Activated T-cell treated with anti-CD3 and anti-CD28 coated beads for 48 hours (primary cell): Measurements from ENCODE around the gene AWAT2.
"Not testable (repeated sequence)": the region's sequence is repeated elsewhere in the genome, so short reads cannot be mapped to it uniquely, and the experiment has no call there.

ENCODE experiments used
- DNase-seq: peaks from one replicate; pipeline ENCODE4 v3.0.0-alpha.2; 2020; ENCODE audit warnings: low read depth

The AWAT2 gene

DNA sequence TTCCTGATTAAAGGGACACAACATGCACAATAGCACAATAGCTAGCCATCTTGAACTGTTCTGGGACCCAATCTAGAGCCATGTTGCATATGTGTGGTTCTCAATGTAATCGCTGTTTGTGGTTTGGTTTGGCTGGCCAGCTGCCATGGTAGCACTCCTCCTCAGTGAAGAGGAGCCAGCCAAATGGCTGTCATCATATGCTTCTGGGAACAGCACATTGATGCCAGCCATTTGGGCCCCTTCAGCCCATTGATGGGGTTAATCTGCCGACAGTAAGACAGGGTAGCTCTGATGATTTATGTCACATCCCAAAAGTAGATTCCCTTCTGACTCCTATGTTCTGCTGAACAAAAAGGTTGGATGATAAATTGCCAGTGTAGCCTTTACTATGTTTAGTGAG, 48.5 kb downstream of the AWAT2 start:
- DNase-seq = no peak

DNA sequence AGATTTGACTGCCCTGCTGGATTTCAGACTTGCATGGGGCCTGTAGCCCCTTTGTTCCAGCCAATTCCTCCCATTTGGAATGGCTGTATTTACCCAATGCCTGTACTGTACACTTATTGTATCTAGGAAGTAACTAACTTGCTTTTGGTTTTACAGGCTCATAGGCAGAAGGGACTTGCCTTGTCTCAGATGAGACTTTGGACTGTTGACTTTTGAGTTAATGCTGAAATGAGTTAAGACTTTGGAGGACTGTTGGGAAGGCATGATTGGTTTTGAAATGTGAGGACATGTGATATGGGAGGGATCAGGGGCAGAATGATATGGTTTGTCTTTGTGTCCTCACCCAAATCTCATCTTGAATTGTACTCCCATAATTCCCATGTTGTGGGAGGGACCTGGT, 51.4 kb downstream of the AWAT2 start:
- not testable (repeated sequence) for DNase-seq

DNA sequence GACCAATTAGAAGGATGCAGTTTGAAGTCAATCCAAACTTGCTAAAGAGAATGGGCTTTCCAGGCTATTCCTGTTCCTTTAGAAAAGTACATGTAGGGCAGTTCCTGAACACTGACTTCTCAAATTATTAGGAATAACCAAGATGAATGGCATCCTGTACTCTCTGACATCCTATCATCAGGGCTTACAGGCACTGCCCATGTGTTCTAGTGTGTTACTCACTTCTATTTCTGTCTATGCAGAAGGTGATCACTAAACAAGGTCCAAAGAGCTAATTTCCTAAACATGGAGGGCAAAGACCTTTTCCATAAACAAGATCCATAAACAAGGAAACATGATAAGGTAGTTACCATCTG, 53.6 kb downstream of the AWAT2 start:
- DNase-seq = no peak

DNA sequence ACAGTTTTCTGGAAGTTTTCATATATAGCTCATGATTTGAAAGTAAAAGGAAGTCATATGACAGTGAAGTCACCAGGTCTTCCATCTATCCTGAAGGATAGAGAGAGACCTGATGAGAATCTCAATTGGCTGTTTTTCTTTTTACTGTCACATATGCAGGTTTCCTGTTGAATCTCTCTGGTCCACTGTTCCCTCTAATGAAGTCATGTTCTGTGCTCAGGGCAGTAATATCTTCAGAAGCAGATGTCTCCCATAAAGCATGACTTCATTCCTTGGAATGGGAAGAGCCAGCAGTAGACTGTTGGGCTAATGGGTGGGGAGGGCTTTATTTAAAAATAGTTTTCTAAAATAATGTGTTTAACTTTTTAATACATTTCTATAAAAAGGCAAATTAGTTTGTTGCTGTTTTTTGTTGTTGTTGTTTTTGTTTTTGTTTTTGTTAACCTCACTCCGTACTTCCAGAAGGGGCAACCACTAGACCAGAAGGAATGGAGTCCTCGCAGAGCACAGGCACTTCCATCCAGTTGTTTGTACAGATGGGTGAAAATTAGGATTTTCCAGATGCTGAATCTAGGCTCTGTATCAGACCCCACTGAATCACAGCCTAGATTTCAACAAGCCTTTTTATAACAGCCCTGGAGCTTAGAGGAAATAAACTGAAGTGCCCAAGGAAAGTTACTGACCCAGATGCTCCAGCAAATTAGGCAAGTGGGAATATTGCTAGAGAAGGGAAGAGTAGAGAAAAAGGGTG, 54.2 kb downstream of the AWAT2 start:
- no peak for DNase-seq

DNA sequence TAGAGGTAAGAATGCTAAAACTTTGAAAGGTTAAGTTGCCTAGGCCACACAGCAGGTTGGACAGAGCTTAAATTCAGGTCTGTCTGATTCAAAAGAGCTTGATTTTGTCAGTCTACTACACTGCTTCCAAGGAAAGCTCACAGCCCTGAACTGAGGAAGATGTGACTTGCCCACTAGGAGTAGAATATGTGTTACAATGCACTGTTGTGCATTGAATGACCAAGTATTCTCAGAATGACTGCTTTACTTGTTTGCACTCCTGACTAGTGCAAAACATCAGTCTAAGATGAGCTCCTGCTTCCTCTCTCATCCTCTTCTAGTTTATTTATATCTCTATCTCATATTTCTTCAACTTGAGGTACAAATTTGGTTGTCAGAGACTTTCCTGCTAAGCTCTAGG, 56.2 kb downstream of the AWAT2 start:
- no peak for DNase-seq

DNA sequence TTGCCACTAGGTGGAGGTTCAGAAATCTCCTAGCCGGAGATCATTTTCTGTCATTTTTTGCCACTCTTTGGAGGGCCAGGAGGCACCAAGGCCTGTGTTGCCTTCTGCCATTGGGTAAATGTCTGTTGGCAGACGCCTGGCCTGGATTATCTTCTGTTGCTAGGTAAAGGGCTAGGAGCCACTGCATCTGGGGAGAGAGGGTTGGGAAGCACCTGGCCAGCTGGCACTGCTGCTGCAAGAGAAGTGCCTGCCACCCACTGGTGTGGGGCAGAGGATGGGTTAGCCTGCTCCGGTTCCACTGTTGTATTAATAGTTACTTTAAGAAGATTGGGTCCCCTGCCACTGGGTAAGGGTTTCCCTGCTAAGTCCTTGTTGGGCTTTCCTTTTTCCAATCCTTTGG, 58.1 kb downstream of the AWAT2 start:
- DNase-seq = no peak
